LNCaP clone FGC (cell line): ENCODE data around the gene MPPED1.

Experiments used
- DNase-seq: peaks from one replicate; pipeline ENCODE4 v3.0.0-alpha.2; 2011; ENCODE audit warnings: low read depth
- H3K4me3 ChIP-seq: 2 replicates; pipeline ENCODE4 v1.5.1; 2011; ENCODE audit warnings: mild to moderate bottlenecking, low read depth, low read length, control low read depth
- TF ChIP-seq, protein P1 (sequence below): IDR thresholded peaks from 2 replicates; pipeline ENCODE4 v1.5.1; 2012; ENCODE audit warnings: mild to moderate bottlenecking; ENCODE audit not compliant: control insufficient read depth, insufficient read depth; ENCODE audit errors: extremely low read depth

MPPED1 gene

DNA sequence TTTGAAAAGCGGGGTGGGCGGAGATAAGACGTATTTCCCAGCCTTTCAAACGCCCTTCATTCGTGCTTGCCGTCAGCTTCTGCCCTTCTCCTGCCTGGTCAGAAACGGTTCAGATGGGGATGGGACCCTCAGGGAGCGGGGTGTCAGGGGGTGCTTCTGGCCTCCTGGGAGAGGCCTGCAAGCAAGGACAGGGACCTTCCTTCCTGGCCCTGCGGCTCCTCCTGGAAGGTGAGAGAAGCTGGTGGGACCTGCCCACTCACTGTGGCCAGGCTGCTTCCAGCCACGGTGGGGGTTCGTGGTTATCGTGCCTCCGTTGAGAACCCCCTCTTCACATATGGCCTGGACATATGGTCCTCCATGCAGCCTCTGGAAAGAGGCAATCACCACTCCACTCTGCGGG, 104.6 kb downstream of the MPPED1 start:
- H3K4me3 ChIP-seq = no peak overlapping the region
- TF ChIP-seq, protein P1, sequence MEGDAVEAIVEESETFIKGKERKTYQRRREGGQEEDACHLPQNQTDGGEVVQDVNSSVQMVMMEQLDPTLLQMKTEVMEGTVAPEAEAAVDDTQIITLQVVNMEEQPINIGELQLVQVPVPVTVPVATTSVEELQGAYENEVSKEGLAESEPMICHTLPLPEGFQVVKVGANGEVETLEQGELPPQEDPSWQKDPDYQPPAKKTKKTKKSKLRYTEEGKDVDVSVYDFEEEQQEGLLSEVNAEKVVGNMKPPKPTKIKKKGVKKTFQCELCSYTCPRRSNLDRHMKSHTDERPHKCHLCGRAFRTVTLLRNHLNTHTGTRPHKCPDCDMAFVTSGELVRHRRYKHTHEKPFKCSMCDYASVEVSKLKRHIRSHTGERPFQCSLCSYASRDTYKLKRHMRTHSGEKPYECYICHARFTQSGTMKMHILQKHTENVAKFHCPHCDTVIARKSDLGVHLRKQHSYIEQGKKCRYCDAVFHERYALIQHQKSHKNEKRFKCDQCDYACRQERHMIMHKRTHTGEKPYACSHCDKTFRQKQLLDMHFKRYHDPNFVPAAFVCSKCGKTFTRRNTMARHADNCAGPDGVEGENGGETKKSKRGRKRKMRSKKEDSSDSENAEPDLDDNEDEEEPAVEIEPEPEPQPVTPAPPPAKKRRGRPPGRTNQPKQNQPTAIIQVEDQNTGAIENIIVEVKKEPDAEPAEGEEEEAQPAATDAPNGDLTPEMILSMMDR = no peak
- no peak for DNase-seq

DNA sequence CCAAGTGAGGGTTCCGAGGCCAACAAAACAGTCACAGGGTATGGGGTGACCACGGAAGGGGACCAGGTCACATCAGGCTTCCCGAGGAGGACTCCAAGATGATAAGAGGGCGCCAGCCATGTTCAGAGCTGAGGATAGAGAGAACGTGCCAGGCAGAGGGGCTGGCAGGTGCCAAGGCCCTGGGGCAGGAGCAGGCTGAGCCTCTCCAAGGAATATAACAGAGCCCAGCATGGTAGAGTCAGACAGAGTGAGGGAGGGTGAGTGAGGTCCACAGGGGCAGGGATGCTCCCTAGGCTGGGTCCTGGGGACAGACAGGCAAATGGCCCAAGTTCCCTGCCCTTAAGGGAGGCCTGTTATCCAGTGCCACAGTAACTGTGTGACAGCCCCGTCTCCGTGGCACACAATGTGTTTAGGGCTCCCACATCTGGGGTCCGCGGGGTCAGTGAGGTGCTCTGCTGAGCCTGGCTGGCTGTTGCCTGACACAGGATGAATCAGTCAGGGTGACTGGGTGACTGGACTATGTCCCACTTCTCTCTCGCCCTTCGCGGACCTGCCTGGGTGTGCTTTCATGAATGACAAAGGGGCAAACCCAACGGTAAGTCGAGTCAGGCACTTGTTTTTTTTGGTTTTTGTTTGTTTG, 105.3 kb downstream of the MPPED1 start:
- DNase-seq = no peak
- TF ChIP-seq, protein P1 = no peak
- no peak overlapping the region for H3K4me3 ChIP-seq

DNA sequence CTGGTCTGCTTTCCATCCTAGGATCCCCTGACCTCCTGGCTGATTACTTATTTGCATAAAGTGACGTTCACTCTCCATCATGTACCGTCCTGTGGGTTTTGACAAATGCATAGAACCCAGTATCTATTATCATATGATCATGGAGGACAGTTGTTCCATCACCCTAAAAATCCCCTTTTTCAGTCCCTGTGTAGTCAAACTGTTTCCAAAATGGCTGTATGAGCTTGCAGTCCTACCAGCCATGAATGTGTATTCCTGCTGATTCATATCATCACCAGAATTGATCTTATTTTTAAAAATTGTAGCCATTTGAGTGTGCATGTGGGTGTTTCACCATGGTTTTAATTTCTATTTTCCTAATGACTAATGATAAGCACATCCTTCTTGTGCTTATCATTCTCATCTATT, 108.8 kb downstream of the MPPED1 start:
- H3K4me3 ChIP-seq = no peak overlapping the region
- no peak for DNase-seq
- TF ChIP-seq, protein P1 = no peak

DNA sequence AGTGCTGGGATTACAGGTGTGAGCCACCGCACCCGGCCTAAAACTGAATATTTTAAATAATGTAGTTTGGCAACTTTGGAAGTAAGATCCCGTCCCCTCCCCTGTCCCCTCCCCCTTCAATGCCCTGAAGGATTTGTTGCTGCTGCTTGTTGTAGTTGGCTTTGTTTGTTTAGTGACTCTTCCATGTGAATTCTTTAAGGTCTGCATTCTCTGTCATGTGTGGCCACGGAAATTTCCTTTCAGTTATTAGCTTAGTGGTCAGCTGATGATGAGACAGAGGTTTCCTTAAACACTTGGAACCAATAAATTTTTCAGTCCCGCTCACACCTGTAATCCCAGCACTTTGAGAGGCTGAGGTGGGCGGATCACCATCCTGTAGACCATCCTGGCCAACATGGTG, 109.9 kb downstream of the MPPED1 start:
- TF ChIP-seq, protein P1 = no peak
- DNase-seq = peak; percentile 6
- H3K4me3 ChIP-seq = no peak overlapping the region

DNA sequence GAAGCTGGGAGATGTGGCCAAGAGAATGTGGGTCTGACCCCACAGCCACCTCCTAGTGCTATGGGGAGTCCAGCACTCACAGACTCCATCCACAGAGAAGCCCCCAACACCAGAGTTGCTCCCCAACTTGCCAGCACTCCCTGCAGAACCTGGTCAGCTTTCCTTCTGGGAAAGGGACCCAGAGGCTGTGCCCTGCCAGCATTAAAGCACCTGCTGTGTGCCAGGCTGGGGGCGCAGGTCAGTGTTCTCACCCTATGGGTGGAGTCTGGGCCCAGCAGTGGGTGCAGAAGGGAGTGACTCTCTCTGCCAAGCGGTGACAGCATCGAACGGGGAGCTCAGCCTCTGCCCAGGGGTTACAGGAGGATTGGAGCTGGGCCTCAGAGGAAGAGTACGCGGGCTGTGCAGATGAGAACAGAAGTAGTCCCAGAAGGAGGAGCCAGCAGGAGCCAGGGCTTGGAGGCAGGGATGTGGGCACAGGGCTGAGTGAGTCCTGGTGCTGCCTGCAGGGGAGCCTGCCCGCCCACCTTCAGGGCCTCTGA, 114.4 kb downstream of the MPPED1 start:
- no peak for DNase-seq
- TF ChIP-seq, protein P1 = no peak
- H3K4me3 ChIP-seq = no peak overlapping the region

DNA sequence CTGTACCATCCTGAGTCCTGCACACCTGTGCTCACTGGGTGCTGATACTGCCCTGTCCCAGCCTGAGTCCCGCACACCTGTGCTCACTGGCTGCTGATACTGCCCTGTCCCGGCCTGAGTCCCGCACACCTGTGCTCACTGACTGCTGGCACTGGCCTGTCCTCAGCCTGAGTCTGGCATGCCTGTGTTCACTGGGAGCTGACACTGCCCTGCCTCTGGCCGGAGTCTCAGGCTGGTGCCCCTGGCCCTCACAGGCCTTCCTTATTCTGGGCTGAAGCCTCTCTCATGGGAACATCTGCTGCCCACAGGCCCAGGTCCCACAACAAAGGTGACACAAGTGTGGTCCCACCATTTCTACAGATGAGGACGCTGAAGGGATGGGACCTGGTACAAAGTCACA, 115.1 kb downstream of the MPPED1 start:
- no peak overlapping the region for H3K4me3 ChIP-seq
- no peak for DNase-seq
- TF ChIP-seq, protein P1 = no peak
